GM12878 (cell line): ENCODE results near the gene TMEM140. TPM values are rescaled to one million over a fixed set of nuclear protein-coding genes. Genes with fewer than 3 reads are reported as not detected.

ENCODE experiments used
- ATAC-seq: fragments of 200-7000 bp; cut with Tn5 transposase; 3 replicates; pipeline ENCODE4 v1.9.1; 2020; ENCODE audit warnings: mild to moderate bottlenecking, moderate library complexity
- BruUV-seq: library from RNA; stranded (reverse); fragments of 400-500 nt; replicated peaks from 2 replicates; lab custom pipeline; 2021; lab: Mats Ljungman, UMichigan
- CTCF ChIA-PET: fragments of 300-600 bp; sonication (Branson Sonifier 250); formaldehyde crosslinking; extraction: SDS; loops from one replicate; lab custom pipeline; 2021; ENCODE audit warnings: inconsistent platforms; lab: Yijun Ruan, JAX
- POLR2A ChIA-PET: fragments of 350-600 bp; formaldehyde crosslinking; extraction: SDS; loops from one replicate; lab custom pipeline; 2021; ENCODE audit warnings: inconsistent platforms; lab: Charles Lee
- RAD21 ChIA-PET: fragments of 300-600 bp; sonication (Branson Sonifier 250); formaldehyde crosslinking; loops from one replicate; lab custom pipeline; 2023; ENCODE audit warnings: antibody characterized with exemption; ENCODE audit not compliant: unreplicated experiment; lab: Charles Lee
- SMC1A ChIA-PET: fragments of 300-600 bp; sonication (Branson Sonifier 250); formaldehyde crosslinking; loops from one replicate; lab custom pipeline; 2023; ENCODE audit not compliant: unreplicated experiment, uncharacterized antibody; lab: Charles Lee
- DNase-seq: peaks from one replicate; pipeline ENCODE4 v3.0.0-alpha.2; 2011; ENCODE audit warnings: low read depth, low spot score
- FAIRE-seq: peaks from 3 replicates; lab custom pipeline; 2011; peaks lifted over from hg19 to GRCh38; lab: Jason Lieb, UNC
- H2AFZ ChIP-seq: 2 replicates; pipeline ENCODE4 v1.6.0; 2011; ENCODE audit warnings: low read depth, low read length, control low read depth; ENCODE audit not compliant: control insufficient read depth
- H3K27ac ChIP-seq: 2 replicates; pipeline ENCODE4 v1.5.1; 2011; ENCODE audit warnings: control low read depth; ENCODE audit not compliant: control insufficient read depth, insufficient read depth
- H3K27me3 ChIP-seq, 2 experiments: replicated peaks in 1 of 2; 2 replicates each; pipeline versions ENCODE4 v1.6.0 to v1.6.1; 2011; ENCODE audit warnings: low read length in 1 of 2; ENCODE audit not compliant: control insufficient read depth in 2 of 2, insufficient read depth in 2 of 2
- H3K36me3 ChIP-seq, 2 experiments: 2 replicates each; pipeline ENCODE4 v1.5.1; 2011; ENCODE audit warnings: low read length in 1 of 2; ENCODE audit not compliant: control insufficient read depth in 2 of 2, insufficient read depth in 2 of 2
- H3K4me1 ChIP-seq: 2 replicates; pipeline ENCODE4 v1.6.1; 2011; ENCODE audit warnings: mild to moderate bottlenecking, low read length, moderate library complexity, mixed read lengths; ENCODE audit not compliant: control insufficient read depth, insufficient read depth
- H3K4me2 ChIP-seq: 2 replicates; pipeline ENCODE4 v1.6.0; 2011; ENCODE audit warnings: control low read depth; ENCODE audit not compliant: control insufficient read depth, insufficient read depth
- H3K4me3 ChIP-seq: fragments of 200-600 bp; sonication (generic); 2 replicates; pipeline ENCODE4 v1.5.1; 2016
- H3K79me2 ChIP-seq: 2 replicates; pipeline ENCODE4 v1.6.0; 2011; ENCODE audit warnings: low read length; ENCODE audit not compliant: control insufficient read depth, insufficient read depth
- H3K9ac ChIP-seq: 2 replicates; pipeline ENCODE4 v1.8.0; 2011; ENCODE audit warnings: low read length, control low read depth, mixed read lengths; ENCODE audit not compliant: control insufficient read depth, insufficient read depth
- H3K9me3 ChIP-seq: replicated peaks from 3 replicates; pipeline ENCODE4 v1.5.1; 2011; ENCODE audit warnings: mild to moderate bottlenecking, low read length; ENCODE audit not compliant: control insufficient read depth, insufficient read depth
- H4K20me1 ChIP-seq: 2 replicates; pipeline ENCODE4 v1.6.0; 2011; ENCODE audit not compliant: control insufficient read depth, insufficient read depth
- CEBPZ ChIP-seq: fragments of 150-350 bp; IDR thresholded peaks from 2 replicates; pipeline ENCODE4 v1.6.1; 2016; ENCODE audit warnings: low read depth, low read length
- CREM ChIP-seq: IDR thresholded peaks from 2 replicates; pipeline ENCODE4 v1.6.1; 2014; ENCODE audit warnings: antibody characterized with exemption, low read depth
- DPF2 ChIP-seq: fragments of 450-650 bp; IDR thresholded peaks from 2 replicates; pipeline ENCODE4 v1.6.1; 2017; ENCODE audit warnings: mild to moderate bottlenecking
- EP300 ChIP-seq, 2 experiments: fragments of 150-350 bp in 1 of 2; IDR thresholded peaks; 2 replicates each; pipeline ENCODE4 v1.6.1; 2011 to 2012; ENCODE audit warnings: low read depth in 2 of 2, low read length in 2 of 2, borderline replicate concordance in 1 of 2, improper control_type of control experiment in 1 of 2, inconsistent platforms in 1 of 2; ENCODE audit not compliant: control insufficient read depth in 1 of 2
- IKZF1 ChIP-seq: fragments of 450-650 bp; conservative IDR thresholded peaks from 2 replicates; pipeline ENCODE4 v1.6.1; 2017; ENCODE audit warnings: antibody characterized with exemption, mild to moderate bottlenecking
- KAT2A ChIP-seq: conservative IDR thresholded peaks from 2 replicates; pipeline ENCODE4 v1.6.1; 2011; ENCODE audit warnings: low read depth, low read length; ENCODE audit not compliant: control insufficient read depth
- MEF2A ChIP-seq: IDR thresholded peaks from 2 replicates; pipeline ENCODE4 v1.6.1; 2011; ENCODE audit warnings: low read depth, mild to moderate bottlenecking, low read length, moderate library complexity; ENCODE audit not compliant: insufficient read depth
- MLLT1 ChIP-seq: fragments of 450-650 bp; IDR thresholded peaks from 2 replicates; pipeline ENCODE4 v1.6.1; 2016; ENCODE audit warnings: mild to moderate bottlenecking
- MTA2 ChIP-seq: fragments of 450-650 bp; IDR thresholded peaks from 2 replicates; pipeline ENCODE4 v1.6.1; 2016; ENCODE audit warnings: low read depth, mild to moderate bottlenecking, moderate library complexity
- MXI1 ChIP-seq: fragments of 150-350 bp; IDR thresholded peaks from 2 replicates; pipeline ENCODE4 v1.6.1; 2011; ENCODE audit warnings: low read depth, mild to moderate bottlenecking, inconsistent platforms, low read length, improper control_type of control experiment
- NR2C1 ChIP-seq: fragments of 450-650 bp; IDR thresholded peaks from 2 replicates; pipeline ENCODE4 v1.6.1; 2017; ENCODE audit warnings: antibody characterized with exemption, mild to moderate bottlenecking, moderate library complexity
- NR2C2 ChIP-seq: IDR thresholded peaks from 2 replicates; pipeline ENCODE4 v1.6.1; 2011; ENCODE audit warnings: borderline replicate concordance, low read depth; ENCODE audit not compliant: control insufficient read depth, insufficient read length
- NR2F1 ChIP-seq: fragments of 450-650 bp; conservative IDR thresholded peaks from 2 replicates; pipeline ENCODE4 v1.6.1; 2017; ENCODE audit warnings: mild to moderate bottlenecking
- POU2F2 ChIP-seq: IDR thresholded peaks from 3 replicates; pipeline ENCODE4 v1.6.1; 2011; ENCODE audit warnings: low read depth, mild to moderate bottlenecking, low read length, borderline replicate concordance
- RUNX3 ChIP-seq: IDR thresholded peaks from 2 replicates; pipeline ENCODE4 v1.6.1; 2012; ENCODE audit warnings: low read length, inconsistent platforms
- SREBF1 ChIP-seq: IDR thresholded peaks from 2 replicates; pipeline ENCODE4 v1.6.1; 2012; ENCODE audit warnings: mild to moderate bottlenecking, low read length
- ZNF217 ChIP-seq: fragments of 450-650 bp; IDR thresholded peaks from 2 replicates; pipeline ENCODE4 v1.6.1; 2017; ENCODE audit warnings: antibody characterized with exemption, mild to moderate bottlenecking
- WGBS: methylation state at CpG from one replicate; pipeline ENCODE4 v1.1.6; 2016; ENCODE audit warnings: low lambda C conversion rate; ENCODE audit not compliant: insufficient replicate concordance, insufficient coverage; ENCODE audit errors: missing lambda C conversion rate; 5-methylcytosine and 5-hydroxymethylcytosine counted together
- in situ Hi-C: fragments of 300-500 bp; cut with MboI; formaldehyde crosslinking; loops from 9 replicates; pipeline ENCODE4 v1.14.3; 2018; ENCODE audit warnings: mixed read lengths
- intact Hi-C: fragments of 100-400 bp; cut with micrococcal nuclease; formaldehyde crosslinking; loops from one replicate; pipeline ENCODE4 v1.14.2; 2022; ENCODE audit not compliant: unreplicated experiment
- polyA plus RNA-seq, 11 experiments: library from polyadenylated mRNA; depleted of rRNA in 4 of 11; unstranded in 6 of 11; stranded (reverse) in 5 of 11; fragments of >200 nt; fragmentation: Nextera tagmentation in 4 of 11; fragmentation: Illumina TruSeq in 1 of 11; extraction: Ambion mirVana in 4 of 11; extraction: Trizol in 1 of 11; gene quantifications; 1 replicate in 1 of 11; 2 replicates in 10 of 11; pipeline versions ENCODE4 v1.2.1 to v1.2.3, GENCODE V29; 2011 to 2016; ENCODE audit warnings: inconsistent platforms in 2 of 11, missing spikeins in 2 of 11, low read depth in 1 of 11
- total RNA-seq, 4 experiments: library from RNA; depleted of rRNA in 3 of 4; stranded (reverse); fragments of >200 nt in 3 of 4; fragmentation: Illumina TruSeq in 1 of 4; extraction: Trizol in 1 of 4; gene quantifications; 2 replicates each; pipeline versions ENCODE4 v1.2.1 to v1.2.3, GENCODE V29; 2013 to 2021

The TMEM140 gene
- total and polyA plus RNA-seq, 10 of the 15 experiments (the other 5 are each of a cell fraction or from before 2014, with no cell fraction given): 0.85 to 20.7 (median 3.3) TPM

DNA sequence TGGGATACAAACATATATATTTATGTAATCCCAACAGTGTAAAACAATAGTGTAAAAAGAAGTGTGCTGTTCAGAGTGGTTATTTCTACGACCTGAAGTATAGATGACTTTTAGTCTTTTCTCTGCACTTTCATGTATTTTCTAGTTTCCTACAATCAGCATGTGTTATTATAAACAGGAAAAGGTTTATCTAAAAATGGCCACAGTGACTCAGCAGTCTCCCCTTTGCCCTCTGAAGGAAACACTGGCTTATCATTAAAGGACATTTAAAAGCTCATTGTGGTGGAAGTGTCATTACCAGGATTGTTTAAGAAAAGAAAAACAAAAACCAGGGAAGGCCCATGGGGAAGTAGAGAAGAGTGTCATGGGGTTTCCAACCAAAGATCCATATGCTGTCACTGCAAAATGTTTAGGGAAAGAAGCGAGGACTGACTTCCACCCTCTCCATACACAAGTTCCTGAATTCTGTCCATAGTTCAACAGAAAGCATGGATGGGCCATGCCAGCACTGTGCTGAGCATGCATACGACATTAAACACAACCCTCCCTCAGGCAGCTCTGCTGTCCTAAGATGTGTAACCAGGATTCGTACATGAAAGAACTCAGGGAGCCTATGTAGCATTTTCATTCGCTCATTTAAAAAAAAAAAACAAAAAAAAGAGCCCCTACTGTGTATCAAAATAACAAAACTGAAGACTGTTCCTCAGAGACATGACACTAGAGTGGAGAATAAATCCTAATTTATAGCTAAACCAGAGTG lies 12.4 kb downstream of the TMEM140 start:
- peaks cover 32% of the 10 kb centered on the region for H3K4me1 ChIP-seq
- H3K4me3 ChIP-seq: no peak overlapping the region; the same call in 1 of the 2 replicates
- FAIRE-seq (peak; percentile 54), ATAC-seq (peak; percentile 59), DNase-seq (no peak)
- peak overlapping the region; percentile 64 for H3K4me2 ChIP-seq
- WGBS: 21% methylated on average over 5 of the region's 5 CpGs
- BruUV-seq: no TSS peak
- H2AFZ ChIP-seq: peak overlapping the region; percentile 32; the same call in 1 of the 2 replicates
- peaks cover 37% of the 10 kb centered on the region for H3K79me2 ChIP-seq
- H4K20me1 ChIP-seq: no peaks in the 10 kb centered on the region
- peak overlapping the region; percentile 64 for H3K9ac ChIP-seq
- intact Hi-C loops: no loop called here
- peaks cover 18 to 24% of the 10 kb centered on the region in 2 experiments; a peak in 3 of 4 replicates for H3K36me3 ChIP-seq
- RAD21 ChIA-PET: interaction anchor here (0.7 to 9.0 kb wide), 16 partner anchors 9 to 524 kb away, joined by 3 to 84 read pairs (median 4); partner anchors contain the start of genes AGBL3, CYREN and TMEM140
- peaks cover 32% of the 10 kb centered on the region for H3K9me3 ChIP-seq
- in situ Hi-C loops: loop anchor here (10.0 kb wide), 1 partner anchor 515 kb away; the partner anchor contains the start of gene BPGM
- SMC1A ChIA-PET: interaction anchor here (0.6 to 7.0 kb wide), 16 partner anchors 10 to 513 kb away, joined by 3 to 108 read pairs (median 4); partner anchors contain the start of genes AGBL3, CYREN and TMEM140
- CTCF ChIA-PET: interaction anchor here (0.5 to 4.4 kb wide), 16 partner anchors 9 to 702 kb away, joined by 3 to 28 read pairs (median 4); partner anchors contain the start of genes AGBL3 and TMEM140
- H3K27ac ChIP-seq: peak overlapping the region; percentile 84
- POLR2A ChIA-PET: interaction anchor here (0.7 to 15.9 kb wide), 8 partner anchors 10 to 173 kb away, joined by 3 to 169 read pairs (median 6); partner anchors contain the start of genes AGBL3, CYREN and TMEM140
- H3K27me3 ChIP-seq: no peaks in the 10 kb centered on the region
- peak; percentile 53; the same call in 1 of the 2 replicates for TF ChIP-seq MXI1
- TF ChIP-seq MTA2: peak; percentile 38; the same call in 1 of the 2 replicates
- peak; percentile 49 for TF ChIP-seq NR2C1
- TF ChIP-seq POU2F2: no peak
- no peak for TF ChIP-seq SREBF1
- TF ChIP-seq IKZF1: peak; percentile 53
- TF ChIP-seq CREM: peak; percentile 13; the same call in 1 of the 2 replicates
- 0 out of 2 replicates have a peak, but pooled peaks have one; percentile 18 for TF ChIP-seq DPF2
- TF ChIP-seq MLLT1: peak; percentile 20; the same call in 1 of the 2 replicates
- TF ChIP-seq NR2C2: no peak
- peak in 1 of 2 experiments; percentile 15; a peak in 1 of 4 replicates for TF ChIP-seq EP300 (IDR thresholded peaks at IDR 0.05; ENCODE audit: borderline replicate concordance in 1 of 2, control insufficient read depth in 1 of 2, low read depth in 2 of 2, low read length in 2 of 2)
- TF ChIP-seq ZNF217: 0 out of 2 replicates have a peak, but pooled peaks have one; percentile 40
- peak; percentile 85 for TF ChIP-seq NR2F1
- TF ChIP-seq KAT2A: no peak
- peak; percentile 38; the same call in 1 of the 2 replicates for TF ChIP-seq RUNX3
- peak; percentile 68 for TF ChIP-seq MEF2A
- TF ChIP-seq CEBPZ: no peak
